GM06990 (cell line): ENCODE results near the gene USP10.
A peak's percentile ranks its signal among the peaks of the same experiment; 100 is the strongest.

Experiments used
- DNase-seq: peaks from one replicate; pipeline ENCODE4 v3.0.0-alpha.2; 2011; ENCODE audit not compliant: insufficient read length; ENCODE audit errors: extremely low read depth
- H3K27me3 ChIP-seq: replicated peaks from 2 replicates; pipeline ENCODE4 v1.6.0; 2011; ENCODE audit warnings: low read length; ENCODE audit not compliant: control insufficient read depth, insufficient read depth
- H3K36me3 ChIP-seq: 2 replicates; pipeline ENCODE4 v1.5.1; 2011; ENCODE audit warnings: low read length; ENCODE audit not compliant: control insufficient read depth, insufficient read depth
- H3K4me3 ChIP-seq: replicated peaks from 2 replicates; pipeline ENCODE4 v1.5.1; 2011; ENCODE audit warnings: low read depth, mild to moderate bottlenecking, control low read depth, low read length
- CTCF ChIP-seq: IDR thresholded peaks from 2 replicates; pipeline ENCODE4 v1.5.1; 2011; ENCODE audit warnings: low read length, control low read depth, mild to moderate bottlenecking, inconsistent platforms; ENCODE audit not compliant: insufficient read depth, poor library complexity, severe bottlenecking

The USP10 gene

GRCh38 chr16:84667600-84668309, 32.0 kb upstream of the USP10 start:
- Histone ChIP-seq H3K27me3 (no peaks in the 10 kb centered on the region), H3K36me3 (peaks cover 8% of the 10 kb centered on the region), H3K4me3 (no peak overlapping the region)
- TF ChIP-seq CTCF, result no peak
- DNase-seq, result no peak

GRCh38 chr16:84670063-84670462, 29.7 kb upstream of the USP10 start:
- H3K4me3 ChIP-seq, result no peak overlapping the region
- H3K27me3 ChIP-seq, result no peaks in the 10 kb centered on the region
- TF ChIP-seq CTCF, result no peak
- no peak for DNase-seq
- H3K36me3 ChIP-seq, result peaks cover 4% of the 10 kb centered on the region

GRCh38 chr16:84672276-84673202, 27.3 kb upstream of the USP10 start:
- Histone ChIP-seq H3K4me3 (no peak overlapping the region), H3K27me3 (no peaks in the 10 kb centered on the region; the same call in 1 of the 2 replicates), H3K36me3 (no peaks in the 10 kb centered on the region; the same call in 1 of the 2 replicates)
- peak; percentile 92 for TF ChIP-seq CTCF
- peak; percentile 60 for DNase-seq

- Histone ChIP-seq H3K4me3 (no peak overlapping the region), H3K27me3 (no peaks in the 10 kb centered on the region; the same call in 1 of the 2 replicates), H3K36me3 (no peaks in the 10 kb centered on the region; the same call in 1 of the 2 replicates)
- DNase-seq, result no peak
- TF ChIP-seq CTCF, result no peak
Observed at GRCh38 chr16:84673203-84673535, 26.6 kb upstream of the USP10 start.

- no peak for DNase-seq
- Histone ChIP-seq H3K4me3 (no peak overlapping the region), H3K36me3 (no peaks in the 10 kb centered on the region; the same call in 1 of the 2 replicates), H3K27me3 (no peaks in the 10 kb centered on the region; the same call in 1 of the 2 replicates)
- no peak for TF ChIP-seq CTCF
Observed at GRCh38 chr16:84673561-84673960, 26.2 kb upstream of the USP10 start.
